Suprapubic skin (tissue), 4 donors: ENCODE results near the gene NSFL1C. TPM values are rescaled to one million over a fixed set of nuclear protein-coding genes. Genes with fewer than 3 reads are reported as not detected.

ENCODE experiments used
- DNase-seq, 2 donors: peaks; one replicate each; pipeline ENCODE4 v3.0.0-alpha.2; 2019; ENCODE audit warnings: low spot score in 2 of 2
- H3K27ac ChIP-seq: fragments of 200-600 bp; sonication (generic); one replicate; pipeline ENCODE4 v1.5.1; 2019
- H3K27me3 ChIP-seq: fragments of 200-600 bp; sonication (generic); one replicate; pipeline ENCODE4 v1.5.1; 2019
- H3K36me3 ChIP-seq: fragments of 200-600 bp; sonication (generic); one replicate; pipeline ENCODE4 v1.5.1; 2019
- H3K4me1 ChIP-seq: fragments of 200-600 bp; sonication (generic); one replicate; pipeline ENCODE4 v1.5.1; 2019
- H3K4me3 ChIP-seq: fragments of 200-600 bp; sonication (generic); one replicate; pipeline ENCODE4 v1.5.1; 2019; ENCODE audit warnings: mild to moderate bottlenecking
- H3K9me3 ChIP-seq: fragments of 200-600 bp; sonication (generic); one replicate; pipeline ENCODE4 v1.5.1; 2019
- CTCF ChIP-seq, 2 donors: fragments of 200-600 bp in 1 of 2; fragments of 450-650 bp in 1 of 2; sonication (generic) in 1 of 2; IDR thresholded peaks; one replicate each; pipeline ENCODE4 v1.5.1; 2016 to 2019; ENCODE audit warnings: antibody characterized with exemption in 2 of 2, mild to moderate bottlenecking in 1 of 2, moderate library complexity in 1 of 2
- EP300 ChIP-seq: sonication (generic); formaldehyde crosslinking; IDR thresholded peaks from one replicate; pipeline ENCODE4 v1.6.1; 2017; ENCODE audit warnings: antibody characterized with exemption
- POLR2A ChIP-seq, 2 donors: fragments of 450-650 bp; IDR thresholded peaks; one replicate each; pipeline ENCODE4 v1.6.1; 2017; ENCODE audit warnings: antibody characterized with exemption in 2 of 2, mild to moderate bottlenecking in 2 of 2, moderate library complexity in 2 of 2
- POLR2AphosphoS5 ChIP-seq, 3 donors: sonication (generic); formaldehyde crosslinking; IDR thresholded peaks; one replicate each; pipeline ENCODE4 v1.6.1; 2017; ENCODE audit warnings: antibody characterized with exemption in 3 of 3
- WGBS: methylation state at CpG from one replicate; pipeline ENCODE4 v1.1.5; 2018; 5-methylcytosine and 5-hydroxymethylcytosine counted together
- total RNA-seq, 4 donors: library from RNA; depleted of rRNA; stranded (reverse); fragments of >200 nt; gene quantifications; one replicate each; pipeline ENCODE4 v1.1.0, GENCODE V29; 2016

NSFL1C gene
- total RNA-seq, 4 donors from 2014 or later, result 55.0 to 75.3 (median 64.3) TPM

GRCh38 chr20:1469306-1469905 is 2.8 kb upstream of the NSFL1C start:
- Histone ChIP-seq H3K27me3 (no peaks in the 10 kb centered on the region), H3K27ac (peak overlapping the region; percentile 72), H3K9me3 (no peaks in the 10 kb centered on the region), H3K36me3 (no peaks in the 10 kb centered on the region), H3K4me1 (peaks cover 52% of the 10 kb centered on the region), H3K4me3 (no peak overlapping the region)
- whole genome bisulfite sequencing, result 70% methylated on average over 9 of the region's 9 CpGs
- no peak for TF ChIP-seq POLR2AphosphoS5 (IDR thresholded peaks at IDR 0.05)
- no peak for TF ChIP-seq CTCF (IDR thresholded peaks at IDR 0.05)
- no peak for TF ChIP-seq POLR2A (IDR thresholded peaks at IDR 0.05)
- no peak for TF ChIP-seq EP300
- no peak for DNase-seq

DNA sequence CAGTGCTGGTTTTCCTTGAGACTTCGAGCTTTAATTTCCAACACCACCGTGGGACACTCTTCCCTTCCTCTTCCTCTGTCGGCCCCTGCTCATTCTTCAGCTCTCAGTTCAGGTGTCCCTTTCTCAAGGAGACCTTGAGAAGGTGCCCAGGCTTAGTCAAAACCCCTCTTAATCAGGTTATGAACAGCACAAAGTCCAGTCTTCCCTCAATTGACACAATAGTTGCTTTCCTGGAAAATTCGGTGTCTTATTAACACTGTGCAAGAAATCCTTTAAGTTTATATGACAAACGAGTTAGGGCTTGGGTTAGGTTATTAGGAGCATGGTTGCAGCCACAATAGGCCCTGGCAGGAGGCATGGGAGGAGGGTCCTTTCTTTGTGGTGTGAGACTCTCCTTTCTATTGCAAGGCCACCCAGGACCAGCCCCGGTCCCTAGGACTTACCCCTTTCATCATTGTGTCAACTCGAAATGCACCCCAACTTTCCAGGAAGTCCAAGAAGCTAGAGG is 1.5 kb upstream of the NSFL1C start:
- 78% methylated on average over 7 of the region's 7 CpGs for WGBS
- DNase-seq, result no peak
- Histone ChIP-seq H3K36me3 (peaks cover 11% of the 10 kb centered on the region), H3K4me1 (peaks cover 62% of the 10 kb centered on the region), H3K4me3 (no peak overlapping the region), H3K27ac (peak overlapping the region; percentile 11), H3K27me3 (no peaks in the 10 kb centered on the region), H3K9me3 (no peaks in the 10 kb centered on the region)
- TF ChIP-seq EP300, result no peak
- TF ChIP-seq CTCF (IDR thresholded peaks at IDR 0.05), result no peak
- no peak for TF ChIP-seq POLR2A (IDR thresholded peaks at IDR 0.05)
- TF ChIP-seq POLR2AphosphoS5 (IDR thresholded peaks at IDR 0.05), result no peak

DNA sequence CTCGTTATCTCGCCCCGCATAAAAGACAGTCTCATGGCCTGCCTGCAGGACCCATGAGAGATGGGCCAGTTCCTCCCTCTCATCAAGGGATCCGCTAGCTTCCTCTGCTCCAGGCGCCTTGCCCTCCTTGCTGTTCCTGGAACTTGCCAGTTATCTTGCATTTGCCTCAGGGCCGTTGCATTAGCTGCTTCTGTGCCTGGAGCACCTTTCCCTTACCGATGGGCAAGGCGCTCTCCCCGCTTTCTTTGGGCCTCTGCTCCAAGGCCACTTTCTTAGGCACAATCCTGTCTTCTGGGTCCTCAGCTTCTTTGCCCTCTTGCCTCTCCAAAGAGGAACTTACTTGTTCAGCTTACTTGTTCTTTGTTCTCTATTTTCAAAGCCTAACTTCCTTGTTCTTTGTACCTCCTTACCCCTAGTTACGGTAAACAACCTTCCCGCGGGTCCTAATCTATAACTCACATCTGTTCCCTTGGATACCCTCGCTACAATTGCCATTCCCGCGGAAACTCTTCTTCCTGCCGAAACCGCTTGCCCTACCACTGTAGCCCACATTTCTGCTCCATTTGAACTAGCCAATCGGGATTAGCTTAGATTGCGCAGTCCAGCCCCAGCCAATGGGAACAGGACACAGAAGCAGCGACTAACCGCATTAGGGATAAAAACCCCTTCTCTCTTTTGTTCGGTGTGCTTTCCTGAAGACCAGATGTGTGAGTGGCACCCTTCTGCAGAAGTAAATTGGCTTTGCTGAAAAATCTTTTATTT is 887 bp upstream of the NSFL1C start:
- peak overlapping the region; percentile 93 for H3K4me3 ChIP-seq
- no peaks in the 10 kb centered on the region for H3K9me3 ChIP-seq
- peaks cover 66% of the 10 kb centered on the region for H3K4me1 ChIP-seq
- H3K27ac ChIP-seq, result peak overlapping the region; percentile 96
- 56% methylated on average over 22 of the region's 22 CpGs for WGBS
- DNase-seq, result no peak
- H3K36me3 ChIP-seq, result peaks cover 17% of the 10 kb centered on the region
- H3K27me3 ChIP-seq, result no peaks in the 10 kb centered on the region
- no peak for TF ChIP-seq CTCF (IDR thresholded peaks at IDR 0.05)
- no peak for TF ChIP-seq EP300
- no peak for TF ChIP-seq POLR2AphosphoS5 (IDR thresholded peaks at IDR 0.05)
- TF ChIP-seq POLR2A (IDR thresholded peaks at IDR 0.05), result no peak

DNA sequence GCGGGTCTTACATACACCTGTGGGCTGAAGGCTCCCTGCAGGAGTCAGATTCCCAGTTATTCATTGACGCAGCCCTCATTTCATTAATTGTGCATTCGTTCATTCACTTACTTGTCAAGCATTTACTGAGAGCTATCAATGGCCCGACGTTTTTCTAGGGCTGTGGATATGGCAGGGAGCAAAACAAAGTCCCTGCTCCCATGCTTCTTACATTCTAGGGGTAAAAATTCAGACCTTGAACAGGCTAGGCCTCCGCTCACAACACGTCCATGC is 369 bp upstream of the NSFL1C start:
- DNase-seq, result no peak
- 6% methylated on average over 7 of the region's 7 CpGs for WGBS
- no peaks in the 10 kb centered on the region for H3K27me3 ChIP-seq
- H3K4me1 ChIP-seq, result peaks cover 66% of the 10 kb centered on the region
- peaks cover 17% of the 10 kb centered on the region for H3K36me3 ChIP-seq
- H3K27ac ChIP-seq, result peak overlapping the region; percentile 96
- no peaks in the 10 kb centered on the region for H3K9me3 ChIP-seq
- H3K4me3 ChIP-seq, result peak overlapping the region; percentile 93
- no peak for TF ChIP-seq POLR2AphosphoS5 (IDR thresholded peaks at IDR 0.05)
- no peak for TF ChIP-seq CTCF (IDR thresholded peaks at IDR 0.05)

- no peak for TF ChIP-seq POLR2AphosphoS5 (IDR thresholded peaks at IDR 0.05)
- H3K27me3 ChIP-seq, result no peaks in the 10 kb centered on the region
These were observed 1.0 kb downstream of the NSFL1C start for GRCh38 chr20:1465470-1466210.

More at GRCh38 chr20:1465470-1466210, 1.0 kb downstream of the NSFL1C start:
- Histone ChIP-seq H3K9me3 (no peaks in the 10 kb centered on the region), H3K4me3 (peak overlapping the region; percentile 93), H3K4me1 (peaks cover 62% of the 10 kb centered on the region), H3K27ac (peak overlapping the region; percentile 96), H3K36me3 (peaks cover 20% of the 10 kb centered on the region)
- DNase-seq, result no peak
- WGBS, result 32% methylated on average over 12 of the region's 12 CpGs
